Type B pancreatic cell (in vitro differentiated cells): Measurements from ENCODE around the gene ELAVL3. TPM values are rescaled to one million over a fixed set of nuclear protein-coding genes. Genes with fewer than 3 reads are reported as not detected.

ENCODE experiments used
- DNase-seq: peaks from one replicate; pipeline ENCODE4 v3.0.0; 2021; ENCODE audit warnings: mixed read lengths; ENCODE audit not compliant: unreplicated experiment; ENCODE audit errors: extremely low spot score
- H3K27ac Mint-ChIP-seq: 2 replicates; pipeline ENCODE4 v1.8.0; 2021; ENCODE audit warnings: mild to moderate bottlenecking, mixed read lengths
- H3K27me3 Mint-ChIP-seq: 2 replicates; pipeline ENCODE4 v1.8.0; 2021; ENCODE audit warnings: mixed read lengths
- H3K36me3 Mint-ChIP-seq: 2 replicates; pipeline ENCODE4 v1.8.0; 2021; ENCODE audit warnings: mixed read lengths
- H3K4me1 Mint-ChIP-seq: one replicate; pipeline ENCODE4 v1.8.0; 2021; ENCODE audit warnings: mixed read lengths; ENCODE audit not compliant: unreplicated experiment
- H3K4me3 Mint-ChIP-seq: 2 replicates; pipeline ENCODE4 v1.8.0; 2021; ENCODE audit warnings: mild to moderate bottlenecking, mixed read lengths
- H3K9me3 Mint-ChIP-seq: 2 replicates; pipeline ENCODE4 v1.8.0; 2021; ENCODE audit warnings: mixed read lengths
- total RNA-seq: library from RNA; stranded (reverse); gene quantifications from 2 replicates; pipeline ENCODE4 v1.2.1, GENCODE V29; 2021; ENCODE audit warnings: low replicate concordance
- TF ChIP-seq, protein P1 (sequence below): fragments of 200-600 bp; sonication (generic); conservative IDR thresholded peaks from 2 replicates; pipeline ENCODE4 v1.5.0; 2021; ENCODE audit warnings: antibody characterized with exemption, mild to moderate bottlenecking

ELAVL3 gene
- total RNA-seq, 1 donor from 2014 or later: 3.3 TPM

- Mint-ChIP-seq H3K36me3 (no peaks in the 10 kb centered on the region), H3K4me3 (no peak overlapping the region), H3K27me3 (no peaks in the 10 kb centered on the region), H3K27ac (no peak overlapping the region), H3K9me3 (no peaks in the 10 kb centered on the region), H3K4me1 (no peaks in the 10 kb centered on the region)
- TF ChIP-seq, protein P1, sequence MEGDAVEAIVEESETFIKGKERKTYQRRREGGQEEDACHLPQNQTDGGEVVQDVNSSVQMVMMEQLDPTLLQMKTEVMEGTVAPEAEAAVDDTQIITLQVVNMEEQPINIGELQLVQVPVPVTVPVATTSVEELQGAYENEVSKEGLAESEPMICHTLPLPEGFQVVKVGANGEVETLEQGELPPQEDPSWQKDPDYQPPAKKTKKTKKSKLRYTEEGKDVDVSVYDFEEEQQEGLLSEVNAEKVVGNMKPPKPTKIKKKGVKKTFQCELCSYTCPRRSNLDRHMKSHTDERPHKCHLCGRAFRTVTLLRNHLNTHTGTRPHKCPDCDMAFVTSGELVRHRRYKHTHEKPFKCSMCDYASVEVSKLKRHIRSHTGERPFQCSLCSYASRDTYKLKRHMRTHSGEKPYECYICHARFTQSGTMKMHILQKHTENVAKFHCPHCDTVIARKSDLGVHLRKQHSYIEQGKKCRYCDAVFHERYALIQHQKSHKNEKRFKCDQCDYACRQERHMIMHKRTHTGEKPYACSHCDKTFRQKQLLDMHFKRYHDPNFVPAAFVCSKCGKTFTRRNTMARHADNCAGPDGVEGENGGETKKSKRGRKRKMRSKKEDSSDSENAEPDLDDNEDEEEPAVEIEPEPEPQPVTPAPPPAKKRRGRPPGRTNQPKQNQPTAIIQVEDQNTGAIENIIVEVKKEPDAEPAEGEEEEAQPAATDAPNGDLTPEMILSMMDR: no peak
- DNase-seq: no peak
Observed at GRCh38 chr19:11510444-11510843, 29.6 kb upstream of the ELAVL3 start.

DNA sequence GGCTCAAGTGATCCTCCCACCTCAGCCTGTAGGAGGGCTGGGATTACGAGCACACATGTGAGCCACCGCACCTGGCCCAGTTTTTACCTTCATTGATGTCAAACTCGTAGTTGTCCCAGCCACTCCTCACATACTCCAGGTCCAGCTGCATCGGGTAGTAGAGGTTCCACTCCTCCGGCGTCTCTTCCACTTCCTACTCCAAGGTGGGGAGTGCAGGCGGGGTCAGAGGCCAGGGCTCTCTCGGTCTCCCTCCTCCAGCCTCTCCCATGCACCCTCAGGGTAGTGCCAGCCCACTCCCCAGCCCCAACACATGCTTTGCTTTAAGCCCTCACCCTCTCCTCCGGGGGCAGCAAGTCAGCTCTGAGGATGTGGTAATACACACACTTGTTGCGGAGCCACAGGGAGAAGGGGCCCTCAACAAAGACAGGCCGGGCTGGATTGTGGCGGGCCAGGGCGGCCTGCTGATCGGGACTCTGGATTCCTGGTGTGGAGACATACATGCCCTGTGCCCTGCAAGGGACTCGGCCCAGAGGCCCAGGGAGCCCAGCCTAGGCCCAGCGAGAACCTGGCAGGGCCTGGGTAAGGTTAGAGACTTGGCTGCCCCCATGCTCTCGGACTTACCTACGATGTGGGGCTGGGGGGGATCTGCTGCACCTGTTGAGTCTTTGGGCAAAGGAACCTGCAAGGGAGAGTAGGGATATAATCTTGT, 26.7 kb upstream of the ELAVL3 start:
- Mint-ChIP-seq H3K9me3 (no peaks in the 10 kb centered on the region), H3K27ac (no peak overlapping the region), H3K4me3 (peak overlapping the region; percentile 34), H3K36me3 (no peaks in the 10 kb centered on the region), H3K4me1 (peaks cover 8% of the 10 kb centered on the region), H3K27me3 (no peaks in the 10 kb centered on the region)
- TF ChIP-seq, protein P1: no peak
- DNase-seq: no peak

- Mint-ChIP-seq H3K27me3 (no peaks in the 10 kb centered on the region), H3K4me3 (peak overlapping the region; percentile 78), H3K36me3 (no peaks in the 10 kb centered on the region), H3K4me1 (peaks cover 8% of the 10 kb centered on the region), H3K27ac (peak overlapping the region; percentile 51), H3K9me3 (no peaks in the 10 kb centered on the region)
- TF ChIP-seq, protein P1: no peak
- no peak for DNase-seq
Observed at GRCh38 chr19:11506967-11507366, 26.1 kb upstream of the ELAVL3 start.

DNA sequence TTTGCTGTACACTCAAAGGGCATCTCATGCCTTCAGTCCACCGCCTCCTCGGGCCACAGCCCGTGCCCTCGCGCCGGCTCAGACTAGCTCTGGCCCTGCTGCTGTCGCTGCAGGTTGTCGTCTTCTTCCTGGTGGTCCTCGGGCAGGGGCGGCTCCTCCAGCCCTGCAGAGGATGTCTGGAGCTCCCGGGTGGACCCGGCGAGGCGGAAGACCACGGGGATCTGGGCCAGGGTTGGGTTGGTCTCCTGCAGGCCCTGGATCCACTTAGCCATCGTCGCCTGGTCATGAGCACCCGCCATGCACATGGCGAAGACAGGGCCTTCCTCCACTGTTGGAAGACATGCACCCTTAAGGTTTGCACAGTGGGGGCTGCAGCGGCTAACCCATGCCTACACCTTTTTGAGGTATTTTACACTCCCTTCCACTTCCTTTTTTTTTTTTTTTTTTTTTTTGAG, 25.3 kb upstream of the ELAVL3 start:
- Mint-ChIP-seq H3K27me3 (no peaks in the 10 kb centered on the region), H3K36me3 (no peaks in the 10 kb centered on the region), H3K9me3 (no peaks in the 10 kb centered on the region), H3K27ac (peak overlapping the region; percentile 94), H3K4me1 (peaks cover 8% of the 10 kb centered on the region), H3K4me3 (peak overlapping the region; percentile 92)
- TF ChIP-seq, protein P1: no peak
- no peak for DNase-seq

- TF ChIP-seq, protein P1: no peak
- peak within 1 kb of the TSS; percentile 92 for H3K4me3 Mint-ChIP-seq
- H3K27ac Mint-ChIP-seq: peak within 1 kb of the TSS; percentile 94
- H3K27me3 Mint-ChIP-seq: no peaks in the 10 kb centered on the region
- DNase-seq: peak; percentile 98
- H3K36me3 Mint-ChIP-seq: no peaks in the 10 kb centered on the region
- peaks cover 8% of the 10 kb centered on the region for H3K4me1 Mint-ChIP-seq
- H3K9me3 Mint-ChIP-seq: no peaks in the 10 kb centered on the region
Observed at GRCh38 chr19:11505504-11506100, 24.8 kb upstream of the ELAVL3 start, which contains the start of gene ZNF653. Gene ZNF653, minus strand, starts transcription at chr19:11505839. Its CDS starts 53 bp downstream, at chr19:11505786.
